Measurements from ENCODE around the gene PACRG. TPM values are rescaled to one million over a fixed set of nuclear protein-coding genes. Genes with fewer than 3 reads are reported as not detected.
A peak's percentile ranks its signal among the peaks of the same experiment; 100 is the strongest.

Gene PACRG
- total and polyA plus RNA-seq, 8 donors = 1.8 to 28.6 (median 3.2) TPM; not detected in 2

- no peak overlapping the region for H3K27ac ChIP-seq
- no peaks in the 10 kb centered on the region for H3K4me1 ChIP-seq
- no peak for DNase-seq
- 60 to 85% (median 78%) methylated on average over 3 of the region's 3 CpGs for WGBS, 5 donors
- no peaks in the 10 kb centered on the region for H3K36me3 ChIP-seq
- H3K27me3 ChIP-seq = no peaks in the 10 kb centered on the region
- no peak overlapping the region for H3K4me3 ChIP-seq
- TF ChIP-seq POLR2A (IDR thresholded peaks at IDR 0.05) = no peak
- TF ChIP-seq CTCF (IDR thresholded peaks at IDR 0.05) = no peak
- no peak for TF ChIP-seq POLR2AphosphoS5 (IDR thresholded peaks at IDR 0.05)
- TF ChIP-seq EP300 (IDR thresholded peaks at IDR 0.05) = no peak
- intact Hi-C loops (cut with DNase I; ENCODE audit: low total_unique reads) = no loop called here
- no peaks in the 10 kb centered on the region for H3K9me3 ChIP-seq
Observed at GRCh38 chr6:162960679-162961457, 233.1 kb downstream of the PACRG start.

- no peak overlapping the region for H3K4me3 ChIP-seq
- H3K4me1 ChIP-seq = no peaks in the 10 kb centered on the region
- no peak for TF ChIP-seq EP300 (IDR thresholded peaks at IDR 0.05)
- no peak for TF ChIP-seq POLR2A (IDR thresholded peaks at IDR 0.05)
- no peak for TF ChIP-seq CTCF (IDR thresholded peaks at IDR 0.05)
- TF ChIP-seq POLR2AphosphoS5 (IDR thresholded peaks at IDR 0.05) = no peak
- no peak overlapping the region for H3K27ac ChIP-seq
- H3K9me3 ChIP-seq = peaks cover 0 to 7% (median 0%) of the 10 kb centered on the region in 4 donors
- no peaks in the 10 kb centered on the region for H3K36me3 ChIP-seq
- intact Hi-C loops (cut with DNase I; ENCODE audit: low total_unique reads) = no loop called here
- no peak for DNase-seq
- H3K27me3 ChIP-seq = no peaks in the 10 kb centered on the region
Observed at GRCh38 chr6:162962093-162962492, 234.3 kb downstream of the PACRG start.

- intact Hi-C loops (cut with DNase I; ENCODE audit: low total_unique reads) = no loop called here
- Histone ChIP-seq H3K4me3 (no peak overlapping the region), H3K36me3 (no peaks in the 10 kb centered on the region), H3K27ac (no peak overlapping the region), H3K4me1 (no peaks in the 10 kb centered on the region), H3K27me3 (no peaks in the 10 kb centered on the region), H3K9me3 (peaks cover 0 to 7% (median 0%) of the 10 kb centered on the region in 4 donors)
- WGBS, 5 donors = 74 to 85% (median 80%) methylated on average over 1 of the region's 1 CpG
- no peak for TF ChIP-seq EP300 (IDR thresholded peaks at IDR 0.05)
- TF ChIP-seq POLR2AphosphoS5 (IDR thresholded peaks at IDR 0.05) = no peak
- no peak for TF ChIP-seq CTCF (IDR thresholded peaks at IDR 0.05)
- TF ChIP-seq POLR2A (IDR thresholded peaks at IDR 0.05) = no peak
- no peak for DNase-seq
Observed at GRCh38 chr6:162963861-162964260, 236.1 kb downstream of the PACRG start.

GRCh38 chr6:162964488-162965140 lies 236.8 kb downstream of the PACRG start:
- DNase-seq = peak in 1 of 2 donors; percentile 88
- Histone ChIP-seq H3K27me3 (no peaks in the 10 kb centered on the region), H3K27ac (no peak overlapping the region), H3K9me3 (peaks cover 0 to 7% (median 0%) of the 10 kb centered on the region in 4 donors), H3K4me3 (no peak overlapping the region), H3K36me3 (no peaks in the 10 kb centered on the region), H3K4me1 (no peaks in the 10 kb centered on the region)
- 61 to 78% (median 65%) methylated on average over 6 of the region's 6 CpGs for WGBS, 5 donors
- TF ChIP-seq EP300 (IDR thresholded peaks at IDR 0.05) (no peak), POLR2AphosphoS5 (IDR thresholded peaks at IDR 0.05) (no peak), CTCF (IDR thresholded peaks at IDR 0.05) (no peak), POLR2A (IDR thresholded peaks at IDR 0.05) (no peak)
- intact Hi-C loops (cut with DNase I; ENCODE audit: low total_unique reads) = no loop called here

Data from stomach (tissue), 9 donors.